ENCODE measurements around the gene SORCS2.

GRCh38 chr4:7515390-7515902 is 323.1 kb downstream of the SORCS2 start:
- TF ChIP-seq CTBP1 (IDR thresholded peaks at IDR 0.05; ENCODE audit: borderline replicate concordance) = no peak
- TF ChIP-seq ARNT (IDR thresholded peaks at IDR 0.05) = no peak
- no peak for TF ChIP-seq FOXM1 (IDR thresholded peaks at IDR 0.05; ENCODE audit: borderline replicate concordance)
- TF ChIP-seq PKNOX1 (IDR thresholded peaks at IDR 0.05) = no peak
